Tibial nerve (tissue), 4 donors: ENCODE measurements around the gene CLEC2B. TPM values are rescaled to one million over a fixed set of nuclear protein-coding genes. Genes with fewer than 3 reads are reported as not detected.

Experiments used
- DNase-seq, 2 donors: peaks; one replicate each; pipeline ENCODE4 v3.0.0-alpha.2; 2019; ENCODE audit warnings: low spot score in 2 of 2
- H3K27ac ChIP-seq, 4 donors: fragments of 200-600 bp; sonication (generic) in 3 of 4; one replicate each; pipeline ENCODE4 v1.5.1; 2017 to 2019; ENCODE audit warnings: mild to moderate bottlenecking in 1 of 4
- H3K27me3 ChIP-seq, 2 donors: fragments of 200-600 bp; sonication (generic) in 1 of 2; one replicate each; pipeline versions ENCODE4 v1.5.1 to v1.6.0; 2017 to 2019
- H3K36me3 ChIP-seq, 3 donors: fragments of 200-600 bp; sonication (generic); one replicate each; pipeline ENCODE4 v1.5.1; 2018 to 2019
- H3K4me1 ChIP-seq, 4 donors: fragments of 200-600 bp; sonication (generic) in 3 of 4; one replicate each; pipeline ENCODE4 v1.5.1; 2017 to 2019
- H3K4me3 ChIP-seq, 4 donors: fragments of 200-600 bp; sonication (generic) in 3 of 4; one replicate each; pipeline ENCODE4 v1.5.1; 2017 to 2019; ENCODE audit warnings: mild to moderate bottlenecking in 1 of 4, moderate library complexity in 1 of 4
- H3K9me3 ChIP-seq, 4 donors: fragments of 200-600 bp; sonication (generic) in 3 of 4; one replicate each; pipeline ENCODE4 v1.5.1; 2017 to 2019
- CTCF ChIP-seq, 5 experiments: fragments of 200-600 bp in 3 of 5; fragments of 450-650 bp in 2 of 5; sonication (generic) in 3 of 5; IDR thresholded peaks; one replicate each; pipeline ENCODE4 v1.5.1; 2016 to 2019; ENCODE audit warnings: antibody characterized with exemption in 5 of 5, mild to moderate bottlenecking in 3 of 5, moderate library complexity in 2 of 5
- EP300 ChIP-seq, 2 donors: sonication (generic); formaldehyde crosslinking; IDR thresholded peaks; one replicate each; pipeline ENCODE4 v1.6.1; 2017; ENCODE audit warnings: antibody characterized with exemption in 2 of 2, mild to moderate bottlenecking in 1 of 2
- POLR2A ChIP-seq, 2 donors: fragments of 450-650 bp; IDR thresholded peaks; one replicate each; pipeline ENCODE4 v1.6.1; 2017; ENCODE audit warnings: antibody characterized with exemption in 2 of 2, mild to moderate bottlenecking in 2 of 2, moderate library complexity in 2 of 2
- WGBS, 2 donors: methylation state at CpG; one replicate each; pipeline ENCODE4 v1.1.5; 2018; 5-methylcytosine and 5-hydroxymethylcytosine counted together
- total RNA-seq, 4 donors: library from RNA; depleted of rRNA; stranded (reverse); fragments of >200 nt; gene quantifications; one replicate each; pipeline ENCODE4 v1.1.0, GENCODE V29; 2016

The CLEC2B gene
- total RNA-seq, 4 donors from 2014 or later = 15.3 to 40.4 (median 22.7) TPM

DNA sequence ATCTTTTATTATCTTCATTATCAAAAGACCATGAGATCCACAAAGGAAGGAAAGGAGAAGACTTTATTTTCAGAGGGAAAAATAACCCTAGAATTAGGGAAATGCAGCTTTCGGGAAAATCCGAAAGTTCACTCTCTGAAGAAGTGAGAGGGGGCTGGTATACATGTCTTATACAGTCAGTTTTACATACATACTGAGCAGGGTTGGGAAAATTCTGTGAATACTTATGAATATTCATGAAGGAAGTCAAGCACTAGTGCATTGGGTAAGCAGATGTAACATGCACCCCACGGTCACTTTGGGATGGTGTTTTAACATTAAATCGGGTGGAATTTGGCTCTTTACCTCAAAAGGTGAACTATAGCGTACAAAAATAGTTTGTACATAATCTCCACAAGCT, 57.5 kb downstream of the CLEC2B start:
- H3K9me3 ChIP-seq = no peaks in the 10 kb centered on the region
- no peak for TF ChIP-seq CTCF (IDR thresholded peaks at IDR 0.05)
- TF ChIP-seq EP300 (IDR thresholded peaks at IDR 0.05) = no peak
- no peak for TF ChIP-seq POLR2A (IDR thresholded peaks at IDR 0.05)
- no peaks in the 10 kb centered on the region for H3K27me3 ChIP-seq
- 89 to 90% methylated on average over 5 of the region's 5 CpGs for WGBS, 2 donors
- H3K27ac ChIP-seq = no peak overlapping the region
- H3K4me3 ChIP-seq = no peak overlapping the region
- no peak for DNase-seq
- H3K4me1 ChIP-seq = no peaks in the 10 kb centered on the region
- no peaks in the 10 kb centered on the region for H3K36me3 ChIP-seq

GRCh38 chr12:9810671-9811070, 58.5 kb downstream of the CLEC2B start:
- no peaks in the 10 kb centered on the region for H3K27me3 ChIP-seq
- WGBS, 2 donors = 47 to 49% methylated on average over 2 of the region's 2 CpGs

DNA sequence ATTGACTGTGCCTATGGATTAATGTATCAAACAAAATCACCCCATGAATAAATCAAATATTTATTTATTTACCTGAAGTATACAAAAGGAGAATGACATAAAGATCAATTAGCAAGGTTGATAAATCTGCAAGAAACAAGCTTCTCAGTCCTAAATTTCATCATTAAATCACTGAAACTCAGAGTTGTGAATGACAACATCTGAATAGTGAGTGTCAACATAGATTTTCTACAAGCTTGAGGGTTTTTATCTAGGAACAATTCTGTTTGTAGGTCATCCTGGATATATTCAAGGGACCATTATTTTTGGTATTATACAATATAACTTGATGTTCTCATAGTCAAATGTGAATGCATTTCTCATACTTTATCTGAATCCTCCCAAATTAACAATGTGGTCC, 59.3 kb downstream of the CLEC2B start:
- Histone ChIP-seq H3K27me3 (no peaks in the 10 kb centered on the region), H3K27ac (no peak overlapping the region), H3K4me3 (no peak overlapping the region), H3K9me3 (no peaks in the 10 kb centered on the region), H3K36me3 (no peaks in the 10 kb centered on the region), H3K4me1 (no peaks in the 10 kb centered on the region)
- no peak for DNase-seq
- no peak for TF ChIP-seq CTCF (IDR thresholded peaks at IDR 0.05)
- no peak for TF ChIP-seq EP300 (IDR thresholded peaks at IDR 0.05)
- TF ChIP-seq POLR2A (IDR thresholded peaks at IDR 0.05) = no peak

More at GRCh38 chr12:9810671-9811070, 58.5 kb downstream of the CLEC2B start:
- Histone ChIP-seq H3K36me3 (no peaks in the 10 kb centered on the region), H3K9me3 (no peaks in the 10 kb centered on the region), H3K4me3 (no peak overlapping the region), H3K4me1 (no peaks in the 10 kb centered on the region), H3K27ac (no peak overlapping the region)
- DNase-seq = no peak
- TF ChIP-seq EP300 (IDR thresholded peaks at IDR 0.05) (no peak), POLR2A (IDR thresholded peaks at IDR 0.05) (no peak), CTCF (IDR thresholded peaks at IDR 0.05) (no peak)

- H3K36me3 ChIP-seq = no peaks in the 10 kb centered on the region
- no peak overlapping the region for H3K27ac ChIP-seq
- no peaks in the 10 kb centered on the region for H3K9me3 ChIP-seq
- no peaks in the 10 kb centered on the region for H3K27me3 ChIP-seq
- no peak overlapping the region for H3K4me3 ChIP-seq
- 75 to 77% methylated on average over 4 of the region's 4 CpGs for WGBS, 2 donors
- TF ChIP-seq POLR2A (IDR thresholded peaks at IDR 0.05) (no peak), CTCF (IDR thresholded peaks at IDR 0.05) (no peak), EP300 (IDR thresholded peaks at IDR 0.05) (no peak)
- DNase-seq = no peak
- H3K4me1 ChIP-seq = no peaks in the 10 kb centered on the region
These were observed 59.8 kb downstream of the CLEC2B start for GRCh38 chr12:9809338-9809737.

DNA sequence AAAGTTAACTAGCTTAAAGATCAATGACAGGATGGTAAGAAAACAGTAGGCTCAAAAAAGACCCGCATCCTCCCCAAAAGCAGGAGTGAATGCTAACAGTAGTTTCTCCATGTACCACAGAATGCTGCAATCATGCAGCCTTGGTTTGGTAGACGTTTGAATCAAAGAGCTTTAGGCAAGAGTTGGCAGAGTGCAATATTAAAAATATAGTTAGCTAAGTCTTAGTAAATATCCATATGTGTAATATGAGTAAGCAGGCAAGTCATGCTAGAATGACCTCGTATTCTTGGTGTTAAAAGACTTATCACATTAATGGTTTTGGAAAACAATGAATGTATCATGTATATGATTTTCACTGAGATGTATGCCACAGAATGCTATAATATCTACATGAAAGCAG, 60.6 kb downstream of the CLEC2B start:
- 63 to 64% methylated on average over 3 of the region's 3 CpGs for WGBS, 2 donors

More for the DNA sequence above, 60.6 kb downstream of the CLEC2B start:
- no peak for DNase-seq
- Histone ChIP-seq H3K4me3 (no peak overlapping the region), H3K27ac (no peak overlapping the region), H3K27me3 (no peaks in the 10 kb centered on the region), H3K4me1 (no peaks in the 10 kb centered on the region), H3K9me3 (no peaks in the 10 kb centered on the region), H3K36me3 (no peaks in the 10 kb centered on the region)
- TF ChIP-seq EP300 (IDR thresholded peaks at IDR 0.05) (no peak), CTCF (IDR thresholded peaks at IDR 0.05) (no peak)
